GM19238 (cell line): ENCODE data around the gene RAP1A.

Experiments
- DNase-seq: peaks from one replicate; pipeline ENCODE4 v3.0.0; 2011; ENCODE audit warnings: low spot score; ENCODE audit not compliant: insufficient read length

Gene RAP1A

DNA sequence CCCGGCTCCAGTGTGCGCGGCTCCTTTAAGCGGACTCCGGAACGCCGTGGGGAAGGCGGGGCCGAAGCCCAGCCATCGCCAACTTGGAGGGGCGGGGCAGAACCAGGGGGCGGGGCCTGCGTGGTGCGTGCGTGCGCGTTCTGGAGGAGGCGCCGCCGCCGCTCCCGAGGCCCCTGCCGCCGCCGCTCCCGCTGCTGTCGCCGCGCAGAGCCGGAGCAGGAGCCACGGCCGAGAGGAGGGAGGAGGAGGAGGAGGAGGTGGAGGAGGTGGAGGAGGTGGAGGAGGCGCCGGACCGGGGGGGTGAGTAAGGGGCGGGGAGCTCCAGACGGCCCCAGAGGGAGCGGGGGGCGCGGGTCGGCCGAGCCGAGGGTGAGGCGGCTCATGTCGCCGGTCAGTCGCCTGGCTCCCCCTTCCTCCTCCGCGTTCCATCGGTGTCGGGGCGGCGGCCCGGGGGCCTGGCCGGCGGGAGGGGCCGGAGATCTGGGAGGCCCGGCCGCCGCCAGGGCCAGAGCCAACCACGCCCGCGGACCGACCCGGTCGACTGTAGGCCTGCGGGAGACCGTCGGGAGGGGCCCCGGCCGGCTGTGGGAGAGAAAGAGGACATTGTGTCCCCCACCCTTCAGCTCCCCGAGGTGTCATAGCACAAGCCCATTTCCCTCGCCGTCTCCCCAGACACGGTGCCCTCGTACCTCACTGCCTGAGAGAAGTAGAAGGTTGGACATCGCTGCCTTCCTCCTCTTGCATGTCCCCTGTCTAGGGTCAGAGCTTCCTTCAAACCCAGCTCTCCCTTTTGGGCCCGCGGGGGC is at the start of gene RAP1A:
RAP1A (plus strand) TSS at position 155 of the 806 bp plus-strand sequence. CDS start 71,572 bp downstream, outside the sequence.
- peak; percentile 79 for DNase-seq

DNA sequence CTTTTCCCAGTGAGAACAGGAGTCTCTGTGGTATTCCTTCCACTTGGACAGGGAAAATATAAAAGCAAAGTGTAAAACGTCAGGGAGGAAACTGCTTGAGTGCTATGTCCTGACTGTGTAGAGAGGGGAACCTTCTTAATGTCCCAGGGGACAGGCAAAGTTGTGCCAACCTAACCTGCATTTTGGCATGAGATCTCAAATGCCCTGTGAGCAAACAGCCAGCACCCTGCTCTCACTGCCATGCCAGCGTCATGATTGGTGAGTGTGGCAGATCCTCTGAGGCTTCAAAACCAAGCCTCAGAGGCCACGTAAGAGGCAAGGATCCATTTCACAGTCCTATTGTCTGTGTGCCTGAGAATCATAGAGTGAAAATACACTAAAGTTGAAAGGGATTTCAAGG is 49.7 kb upstream of the RAP1A start:
- no peak for DNase-seq

DNA sequence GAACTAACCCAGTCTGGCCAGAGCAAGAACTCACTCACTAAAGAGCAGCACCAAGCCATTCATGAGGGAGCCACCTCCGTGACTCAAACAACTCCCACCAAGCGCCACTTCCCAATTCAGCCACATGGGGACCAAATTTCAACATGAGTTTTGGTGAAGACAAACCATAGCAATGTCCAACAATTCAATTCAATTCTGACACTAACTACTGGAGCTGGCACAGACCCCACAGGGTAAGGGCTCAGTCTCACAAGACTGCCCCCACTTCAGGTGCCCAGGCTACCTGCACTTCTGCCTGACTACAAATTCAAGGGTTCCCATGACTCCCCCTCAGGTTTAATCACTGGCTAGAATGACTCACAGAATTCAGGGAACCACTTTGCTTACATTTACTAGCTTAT is 48.8 kb upstream of the RAP1A start:
- no peak for DNase-seq

DNA sequence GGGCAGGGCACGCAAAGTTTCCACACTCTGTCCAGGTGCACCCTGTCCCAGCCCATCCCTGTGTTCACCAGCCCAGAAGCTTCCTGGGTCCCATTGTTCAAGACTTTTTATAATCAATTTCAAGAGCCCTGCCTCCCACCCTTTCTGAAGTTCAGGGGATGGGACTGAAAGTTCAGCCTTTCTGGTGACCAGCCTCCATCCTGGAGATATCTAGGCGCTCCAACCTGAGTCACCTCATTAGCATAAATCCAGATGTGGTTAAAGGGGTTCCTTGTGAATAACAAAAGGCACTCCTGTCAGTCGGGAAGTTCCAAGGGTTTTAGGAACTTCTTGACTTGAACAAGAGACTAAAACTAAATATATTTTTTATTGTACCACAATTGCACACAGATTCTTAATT is 48.4 kb upstream of the RAP1A start:
- no peak for DNase-seq

GRCh38 chr1:111571987-111572386 is 47.6 kb upstream of the RAP1A start:
- no peak for DNase-seq

DNA sequence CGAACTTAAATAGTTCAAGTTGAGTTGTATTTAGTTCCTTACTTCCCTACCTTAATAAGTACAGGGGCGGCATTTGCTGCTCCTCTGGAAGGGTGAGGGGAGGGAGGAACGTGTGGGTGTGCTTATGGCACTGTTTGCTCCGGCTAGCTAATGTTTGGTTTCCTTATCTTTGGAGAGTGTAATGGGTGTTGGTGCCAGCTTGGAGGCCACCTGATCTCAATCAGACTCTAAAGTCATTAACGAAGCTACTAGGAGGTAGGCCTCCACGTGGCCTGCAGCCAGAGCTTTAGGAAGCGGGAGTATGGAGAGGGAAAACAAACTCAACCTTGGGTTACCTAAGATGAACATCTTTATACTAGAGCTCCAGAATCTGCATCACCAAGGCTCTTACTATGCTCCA is 43.0 kb upstream of the RAP1A start:
- DNase-seq = no peak

GRCh38 chr1:111577814-111578213 is 41.8 kb upstream of the RAP1A start:
- DNase-seq = no peak

DNA sequence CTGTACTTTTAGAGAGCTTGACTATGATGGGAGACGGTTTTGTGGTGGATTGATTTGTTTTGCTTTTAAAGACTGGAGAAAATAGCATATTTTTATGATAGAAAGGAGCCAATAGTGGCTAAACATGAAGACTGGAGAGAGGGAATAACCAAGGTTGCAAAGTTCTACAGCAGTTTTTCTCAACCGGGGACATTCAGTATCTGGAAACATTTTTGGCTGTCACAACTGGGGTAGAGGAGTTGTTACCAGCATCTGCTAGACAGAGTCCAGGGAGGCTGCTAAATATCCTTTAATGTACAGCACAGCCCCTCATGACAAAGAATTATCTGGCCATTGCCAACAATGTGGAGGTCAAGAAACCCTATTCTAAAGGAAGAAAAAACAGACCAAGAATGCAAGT is 38.4 kb upstream of the RAP1A start:
- no peak for DNase-seq

GRCh38 chr1:111582016-111582415 is 37.6 kb upstream of the RAP1A start:
- no peak for DNase-seq

GRCh38 chr1:111582644-111583618 is 36.7 kb upstream of the RAP1A start:
- DNase-seq = no peak

DNA sequence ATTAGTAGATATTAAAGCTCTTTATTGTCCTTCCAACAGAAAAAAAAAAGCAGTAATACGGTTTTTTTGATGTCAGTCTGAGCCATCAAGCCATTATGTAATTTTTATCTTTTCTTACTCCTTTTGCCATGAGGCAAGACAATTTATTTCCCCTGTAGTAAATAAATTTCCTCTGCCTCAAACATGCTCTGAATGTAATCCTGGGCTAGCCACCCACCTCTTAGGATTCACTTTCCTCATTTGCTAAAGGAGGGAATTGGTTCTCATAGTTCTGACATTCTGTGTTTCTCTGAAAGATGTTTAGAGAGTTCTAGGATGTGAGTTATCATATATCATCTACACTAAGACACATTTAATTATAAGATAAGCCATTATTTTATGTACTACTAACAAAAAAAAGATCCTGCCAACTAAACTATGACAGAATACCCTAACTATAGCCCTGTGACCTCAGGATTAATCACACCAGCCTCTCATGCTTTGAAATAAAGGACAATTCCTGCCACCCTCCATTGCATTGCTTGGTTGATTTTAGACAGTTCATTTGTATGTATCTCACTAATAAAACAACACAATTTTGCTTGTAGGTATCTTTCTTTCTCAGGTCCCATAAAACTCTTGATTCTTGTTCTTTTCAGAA is 34.0 kb upstream of the RAP1A start:
- DNase-seq = no peak

- no peak for DNase-seq
These were observed 33.5 kb upstream of the RAP1A start for GRCh38 chr1:111586112-111586511.

DNA sequence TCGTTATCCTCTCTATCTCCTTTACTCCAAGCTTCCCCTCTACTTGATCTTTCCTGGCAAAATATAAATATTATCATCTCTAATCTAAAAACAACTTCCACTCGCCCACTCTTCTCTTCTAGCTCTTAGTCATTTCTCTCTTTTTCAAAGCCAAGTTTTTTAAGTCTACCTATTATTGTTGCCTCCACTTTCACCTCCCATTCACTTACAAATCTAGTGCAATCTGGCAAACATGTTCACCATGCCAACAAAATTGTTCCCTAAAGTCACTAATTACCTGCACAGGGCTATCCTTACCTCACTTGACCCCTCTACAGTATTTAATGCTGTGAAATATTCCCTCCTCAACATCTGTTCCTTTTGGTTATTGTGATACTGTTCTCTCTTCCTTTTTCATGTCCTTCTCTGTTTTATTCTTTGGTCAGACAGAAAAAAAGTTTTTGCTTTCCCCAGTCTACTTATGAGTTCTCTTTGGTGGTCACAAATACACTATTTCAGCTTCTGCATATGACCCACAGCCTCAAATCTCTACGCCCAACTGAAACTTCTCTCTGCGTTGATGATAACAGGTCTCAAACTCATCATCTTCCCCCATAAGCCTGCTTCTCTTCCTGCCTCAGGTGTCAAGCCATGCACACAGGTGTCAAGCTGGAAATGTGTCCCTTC is 31.9 kb upstream of the RAP1A start:
- DNase-seq = no peak

- DNase-seq = no peak
These were observed 27.7 kb upstream of the RAP1A start for GRCh38 chr1:111591937-111592336.

DNA sequence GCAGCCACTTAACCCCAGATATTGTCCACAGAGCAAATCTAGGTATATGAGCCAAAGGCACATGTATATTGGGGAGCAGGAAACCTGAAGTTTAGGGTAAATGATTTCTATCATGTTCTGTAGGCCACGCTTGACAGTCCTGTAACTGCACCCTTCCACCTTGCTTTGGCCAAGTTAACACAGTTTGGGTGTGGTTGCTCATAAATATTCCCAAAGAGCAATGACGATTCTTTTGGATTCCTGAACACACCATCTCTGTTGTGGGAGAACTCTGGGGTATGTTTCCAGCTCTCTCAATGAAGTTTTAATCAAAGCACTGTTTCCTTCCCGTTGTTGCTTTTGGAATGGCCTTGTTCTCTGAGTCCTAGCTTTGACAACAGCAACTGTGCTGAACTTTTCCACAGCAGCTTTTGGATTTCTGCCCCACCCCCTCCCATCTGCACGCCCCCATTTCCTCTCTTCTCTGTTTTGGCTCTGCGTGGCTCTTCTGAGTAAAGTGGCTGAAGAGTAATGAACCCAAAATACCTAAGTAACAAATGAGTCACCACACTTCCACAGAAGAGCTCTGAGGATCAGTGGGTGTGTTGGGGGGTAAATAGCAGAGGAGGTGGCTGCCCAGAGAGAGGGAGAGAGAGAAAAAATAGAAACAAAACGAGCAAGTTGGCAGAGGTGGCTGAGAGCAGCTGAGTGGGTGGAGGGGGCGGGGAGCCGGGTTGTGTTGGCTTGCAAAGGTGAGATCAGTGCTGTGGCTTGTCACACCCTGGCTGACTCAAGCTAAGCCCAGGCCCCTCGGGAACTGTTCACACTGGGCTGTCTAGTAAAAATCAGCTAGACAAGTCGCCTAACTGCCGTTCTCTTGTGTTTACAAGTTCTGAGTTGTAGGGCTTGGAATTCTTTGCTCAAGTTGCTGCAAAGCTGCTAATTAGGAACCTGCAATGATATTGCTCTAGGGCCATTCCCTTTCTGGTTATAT is 26.9 kb upstream of the RAP1A start:
- DNase-seq = peak; percentile 46

GRCh38 chr1:111593403-111594305 is 25.9 kb upstream of the RAP1A start:
- no peak for DNase-seq

GRCh38 chr1:111594306-111594693 is 25.3 kb upstream of the RAP1A start:
- no peak for DNase-seq

- no peak for DNase-seq
These were observed 23.8 kb upstream of the RAP1A start for GRCh38 chr1:111595807-111596206.

DNA sequence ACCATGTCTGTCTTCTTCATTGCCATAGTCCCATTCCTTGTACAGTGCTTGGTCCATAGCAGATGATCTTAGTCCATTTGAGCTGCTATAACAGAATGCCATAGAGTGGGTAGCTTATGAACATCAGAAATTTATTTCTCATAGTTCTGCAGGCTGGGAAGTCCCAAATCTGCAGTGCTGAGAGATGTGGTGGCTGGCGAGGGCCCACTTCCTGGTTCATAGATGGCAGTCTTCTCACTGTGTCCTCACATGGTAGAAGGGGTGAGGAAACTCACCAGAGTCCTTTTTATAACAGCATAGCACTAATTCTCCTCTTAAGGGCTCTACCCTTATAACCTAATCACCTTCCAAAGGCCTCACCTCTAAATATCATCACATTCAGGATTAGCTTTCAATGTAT is 23.1 kb upstream of the RAP1A start:
- no peak for DNase-seq
